Thoracic aorta (tissue), 2 donors: ENCODE data around the gene FZD10. TPM values are rescaled to one million over a fixed set of nuclear protein-coding genes. Genes with fewer than 3 reads are reported as not detected.

Experiments used
- ATAC-seq: fragments of 150-250 bp; one replicate; pipeline ENCODE4 v1.8.0; 2017; ENCODE audit warnings: low read depth; ENCODE audit not compliant: insufficient number of reproducible peaks, low FRiP score
- DNase-seq: peaks from one replicate; pipeline ENCODE4 v3.0.0-alpha.2; 2020; ENCODE audit warnings: low spot score
- H3K27ac ChIP-seq, 2 donors: fragments of 200-600 bp; sonication (generic); 1 replicate in 1 of 2; 2 replicates in 1 of 2; pipeline ENCODE4 v1.5.1; 2016; ENCODE audit warnings: mild to moderate bottlenecking in 2 of 2, moderate library complexity in 2 of 2
- H3K27me3 ChIP-seq: fragments of 200-600 bp; sonication (generic); replicated peaks from 2 replicates; pipeline ENCODE4 v1.6.0; 2016; ENCODE audit warnings: mild to moderate bottlenecking; ENCODE audit not compliant: insufficient read depth
- H3K36me3 ChIP-seq: fragments of 200-600 bp; sonication (generic); one replicate; pipeline ENCODE4 v1.5.1; 2016
- H3K4me1 ChIP-seq, 2 donors: fragments of 200-600 bp; sonication (generic); 1 replicate in 1 of 2; 2 replicates in 1 of 2; pipeline versions ENCODE4 v1.5.1 to v1.6.0; 2016; ENCODE audit warnings: low read depth in 2 of 2, mild to moderate bottlenecking in 1 of 2; ENCODE audit not compliant: control insufficient read depth in 1 of 2
- H3K4me3 ChIP-seq: fragments of 200-600 bp; sonication (generic); 2 replicates; pipeline ENCODE4 v1.5.1; 2016; ENCODE audit warnings: mild to moderate bottlenecking
- H3K9me3 ChIP-seq: fragments of 200-600 bp; sonication (generic); 2 replicates; pipeline ENCODE4 v1.5.1; 2016
- CTCF ChIP-seq: fragments of 200-600 bp; sonication (generic); IDR thresholded peaks from one replicate; pipeline ENCODE4 v1.5.1; 2019; ENCODE audit warnings: antibody characterized with exemption
- total RNA-seq, 2 donors: library from RNA; depleted of rRNA; stranded (reverse); fragments of >200 nt; gene quantifications; one replicate each; pipeline versions ENCODE4 v1.1.0 to v1.2.3, GENCODE V29; 2016

Gene FZD10
- total RNA-seq, 2 donors from 2014 or later: 0.68 to 2.8 TPM

GRCh38 chr12:130137040-130138018, 24.9 kb upstream of the FZD10 start:
- ATAC-seq: no peak
- H3K27me3 ChIP-seq: no peaks in the 10 kb centered on the region
- H3K4me1 ChIP-seq: no peaks in the 10 kb centered on the region
- no peak for TF ChIP-seq CTCF
- no peaks in the 10 kb centered on the region for H3K9me3 ChIP-seq
- H3K27ac ChIP-seq: no peak overlapping the region
- H3K4me3 ChIP-seq: no peak overlapping the region
- no peaks in the 10 kb centered on the region for H3K36me3 ChIP-seq
- DNase-seq: no peak

GRCh38 chr12:130138478-130138877, 23.8 kb upstream of the FZD10 start:
- no peaks in the 10 kb centered on the region for H3K36me3 ChIP-seq
- no peak overlapping the region for H3K4me3 ChIP-seq
- ATAC-seq (no peak), DNase-seq (no peak)
- H3K4me1 ChIP-seq: no peaks in the 10 kb centered on the region
- H3K27me3 ChIP-seq: no peaks in the 10 kb centered on the region
- H3K27ac ChIP-seq: no peak overlapping the region
- H3K9me3 ChIP-seq: no peaks in the 10 kb centered on the region
- no peak for TF ChIP-seq CTCF

- Histone ChIP-seq H3K27ac (no peak overlapping the region), H3K9me3 (no peaks in the 10 kb centered on the region), H3K27me3 (no peaks in the 10 kb centered on the region), H3K4me1 (no peaks in the 10 kb centered on the region), H3K36me3 (no peaks in the 10 kb centered on the region), H3K4me3 (no peak overlapping the region)
- no peak for TF ChIP-seq CTCF
- no peak for DNase-seq
- no peak for ATAC-seq
These were observed 22.5 kb upstream of the FZD10 start for GRCh38 chr12:130139567-130140421.

GRCh38 chr12:130141105-130141504, 21.2 kb upstream of the FZD10 start:
- DNase-seq (no peak), ATAC-seq (no peak)
- TF ChIP-seq CTCF: no peak
- Histone ChIP-seq H3K36me3 (no peaks in the 10 kb centered on the region), H3K27me3 (no peaks in the 10 kb centered on the region), H3K4me3 (no peak overlapping the region), H3K9me3 (no peaks in the 10 kb centered on the region), H3K27ac (no peak overlapping the region), H3K4me1 (no peaks in the 10 kb centered on the region)
